Activated CD8-positive, alpha-beta T cell treated with anti-CD3 and anti-CD28 coated beads, Interleukin-2, amount 10 ng/mL, durations not matched to agents 7 days and 5 days (primary cell): Measurements from ENCODE around the gene ARR3. TPM values are rescaled to one million over a fixed set of nuclear protein-coding genes. Genes with fewer than 3 reads are reported as not detected.

ENCODE experiments used
- total RNA-seq, 2 experiments: library from RNA; stranded (reverse); gene quantifications; one replicate each; pipeline ENCODE4 v1.2.3, GENCODE V29; 2021

ARR3 gene
- total RNA-seq, 2 experiments from 2014 or later: not detected

Other genes with a start within 250 kb of the ARR3 start
- gene AWAT2, start 218.4 kb upstream of the ARR3 start, total RNA-seq: not detected
- not detected for gene OTUD6A, start 205.9 kb upstream of the ARR3 start, total RNA-seq
- gene IGBP1, start 134.9 kb upstream of the ARR3 start, total RNA-seq: 10 to 100 TPM; 44.5 to 45.3 TPM
- not detected for gene DGAT2L6, start 90.9 kb upstream of the ARR3 start, total RNA-seq
- gene AWAT1, start 33.7 kb upstream of the ARR3 start, total RNA-seq: not detected
- gene P2RY4, start 8.1 kb upstream of the ARR3 start, total RNA-seq: under 1 TPM; 0.21 to 0.45 TPM
- not detected for gene RAB41, start 13.8 kb downstream of the ARR3 start, total RNA-seq
- 10 to 100 TPM; 38.7 to 39.7 TPM for gene PDZD11, start 21.6 kb downstream of the ARR3 start, total RNA-seq
- gene KIF4A, start 21.8 kb downstream of the ARR3 start, total RNA-seq: 10 to 100 TPM; 41.3 to 44.3 TPM
- under 1 TPM; 0.34 to 0.63 TPM for gene GDPD2, start 155.0 kb downstream of the ARR3 start, total RNA-seq
- 10 to 100 TPM; 22.8 to 24.6 TPM for gene DLG3, start 176.5 kb downstream of the ARR3 start, total RNA-seq